K562 (cell line): ENCODE data around the gene ZNHIT2.

Experiments used
- E4F1 ChIP-seq: fragments of 250-450 bp; sonication (Bioruptor Pico); IDR thresholded peaks from 2 replicates; pipeline ENCODE4 v1.5.0; 2021; ENCODE audit warnings: mild to moderate bottlenecking, borderline replicate concordance
- TF ChIP-seq, protein P1 (sequence below), 3 experiments: IDR thresholded peaks in 2 of 3; conservative IDR thresholded peaks in 1 of 3; 2 replicates each; pipeline ENCODE4 v1.5.1; 2011 to 2012; ENCODE audit warnings: low read length in 3 of 3, mild to moderate bottlenecking in 3 of 3, control low read depth in 2 of 3, improper control_type of control experiment in 1 of 3, inconsistent platforms in 1 of 3, low read depth in 1 of 3, mixed read lengths in 1 of 3, moderate library complexity in 1 of 3; ENCODE audit not compliant: insufficient read depth in 2 of 3

DNA sequence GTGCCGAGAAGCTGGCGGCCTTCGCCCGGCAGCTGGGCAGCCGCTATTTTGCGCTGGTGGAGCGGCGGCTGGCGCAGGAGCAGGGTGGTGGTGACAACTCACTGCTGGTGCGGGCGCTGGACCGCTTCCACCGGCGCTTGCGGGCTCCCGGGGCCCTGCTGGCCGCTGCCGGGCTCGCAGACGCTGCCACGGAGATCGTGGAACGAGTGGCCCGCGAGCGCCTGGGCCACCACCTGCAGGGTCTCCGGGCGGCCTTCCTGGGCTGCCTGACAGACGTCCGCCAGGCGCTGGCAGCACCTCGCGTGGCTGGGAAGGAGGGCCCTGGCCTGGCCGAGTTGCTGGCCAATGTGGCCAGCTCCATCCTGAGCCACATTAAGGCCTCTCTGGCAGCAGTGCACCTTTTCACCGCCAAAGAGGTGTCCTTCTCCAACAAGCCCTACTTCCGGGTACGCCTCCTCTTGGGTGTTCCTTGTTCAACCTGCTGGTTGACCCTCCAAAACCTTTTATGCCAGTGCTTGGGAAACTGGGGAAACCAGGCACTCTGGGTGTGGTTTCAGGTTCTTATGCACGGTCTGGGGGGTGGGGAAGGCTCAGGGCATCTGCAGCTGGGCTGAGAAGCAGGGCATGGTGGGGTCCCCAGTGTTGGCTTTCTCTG is 8.9 kb downstream of the ZNHIT2 start:
- no peak for TF ChIP-seq E4F1
- TF ChIP-seq, protein P1, sequence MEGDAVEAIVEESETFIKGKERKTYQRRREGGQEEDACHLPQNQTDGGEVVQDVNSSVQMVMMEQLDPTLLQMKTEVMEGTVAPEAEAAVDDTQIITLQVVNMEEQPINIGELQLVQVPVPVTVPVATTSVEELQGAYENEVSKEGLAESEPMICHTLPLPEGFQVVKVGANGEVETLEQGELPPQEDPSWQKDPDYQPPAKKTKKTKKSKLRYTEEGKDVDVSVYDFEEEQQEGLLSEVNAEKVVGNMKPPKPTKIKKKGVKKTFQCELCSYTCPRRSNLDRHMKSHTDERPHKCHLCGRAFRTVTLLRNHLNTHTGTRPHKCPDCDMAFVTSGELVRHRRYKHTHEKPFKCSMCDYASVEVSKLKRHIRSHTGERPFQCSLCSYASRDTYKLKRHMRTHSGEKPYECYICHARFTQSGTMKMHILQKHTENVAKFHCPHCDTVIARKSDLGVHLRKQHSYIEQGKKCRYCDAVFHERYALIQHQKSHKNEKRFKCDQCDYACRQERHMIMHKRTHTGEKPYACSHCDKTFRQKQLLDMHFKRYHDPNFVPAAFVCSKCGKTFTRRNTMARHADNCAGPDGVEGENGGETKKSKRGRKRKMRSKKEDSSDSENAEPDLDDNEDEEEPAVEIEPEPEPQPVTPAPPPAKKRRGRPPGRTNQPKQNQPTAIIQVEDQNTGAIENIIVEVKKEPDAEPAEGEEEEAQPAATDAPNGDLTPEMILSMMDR (IDR thresholded peaks at IDR 0.05 in 2 of 3, conservative IDR thresholded peaks at IDR 0.05 in 1 of 3; ENCODE audit: insufficient read depth in 2 of 3, low read depth in 1 of 3, low read length in 3 of 3) = no peak
